Activated B cell treated with CpG ODN at 0.5 μM for 24 hours (primary cell): ENCODE measurements around the gene C3orf20. TPM values are rescaled to one million over a fixed set of nuclear protein-coding genes. Genes with fewer than 3 reads are reported as not detected.

Experiments
- ATAC-seq: fragments of 200-7000 bp; cut with Tn5 transposase; one replicate; pipeline ENCODE4 v1.10.0; 2021; ENCODE audit warnings: low read depth, mild to moderate bottlenecking, moderate library complexity
- CTCF ChIA-PET: fragments of 350-600 bp; sonication (Branson Sonifier 250); formaldehyde crosslinking; loops from one replicate; lab custom pipeline; 2021; ENCODE audit warnings: antibody characterized with exemption; lab: Charles Lee
- POLR2A ChIA-PET: fragments of 350-600 bp; sonication (Branson Sonifier 250); formaldehyde crosslinking; loops from one replicate; lab custom pipeline; 2021; ENCODE audit warnings: antibody characterized with exemption; lab: Charles Lee
- DNase-seq: peaks from one replicate; pipeline ENCODE4 v3.0.0; 2022
- H3K27ac Mint-ChIP-seq: one replicate; pipeline ENCODE4 v1.8.0; 2020; ENCODE audit warnings: mixed read lengths
- H3K27me3 Mint-ChIP-seq: one replicate; pipeline ENCODE4 v1.8.0; 2021; ENCODE audit warnings: mixed read lengths
- H3K36me3 Mint-ChIP-seq: one replicate; pipeline ENCODE4 v1.8.0; 2021; ENCODE audit warnings: low read depth, mixed read lengths
- H3K4me1 Mint-ChIP-seq: one replicate; pipeline ENCODE4 v1.8.0; 2021; ENCODE audit warnings: mixed read lengths
- H3K4me3 Mint-ChIP-seq: one replicate; pipeline ENCODE4 v1.8.0; 2020; ENCODE audit warnings: mild to moderate bottlenecking, mixed read lengths
- H3K9me3 Mint-ChIP-seq: one replicate; pipeline ENCODE4 v1.8.0; 2020; ENCODE audit warnings: mixed read lengths
- intact Hi-C: fragments of 100-400 bp; cut with micrococcal nuclease; formaldehyde crosslinking; loops from one replicate; pipeline ENCODE4 v1.15.1; 2024
- total RNA-seq: library from RNA; stranded (reverse); gene quantifications from 2 replicates; pipeline ENCODE4 v1.2.3, GENCODE V29; 2022
- TF ChIP-seq, protein P1 (sequence below): fragments of 200-600 bp; IDR thresholded peaks from one replicate; pipeline ENCODE4 v1.8.0; 2022; ENCODE audit warnings: antibody characterized with exemption, mild to moderate bottlenecking

The C3orf20 gene
- total RNA-seq, 1 donor from 2014 or later, result 0.16 TPM

GRCh38 chr3:14819671-14820070 is 144.7 kb downstream of the C3orf20 start:
- CTCF ChIA-PET, result no interaction called here
- TF ChIP-seq, protein P1, sequence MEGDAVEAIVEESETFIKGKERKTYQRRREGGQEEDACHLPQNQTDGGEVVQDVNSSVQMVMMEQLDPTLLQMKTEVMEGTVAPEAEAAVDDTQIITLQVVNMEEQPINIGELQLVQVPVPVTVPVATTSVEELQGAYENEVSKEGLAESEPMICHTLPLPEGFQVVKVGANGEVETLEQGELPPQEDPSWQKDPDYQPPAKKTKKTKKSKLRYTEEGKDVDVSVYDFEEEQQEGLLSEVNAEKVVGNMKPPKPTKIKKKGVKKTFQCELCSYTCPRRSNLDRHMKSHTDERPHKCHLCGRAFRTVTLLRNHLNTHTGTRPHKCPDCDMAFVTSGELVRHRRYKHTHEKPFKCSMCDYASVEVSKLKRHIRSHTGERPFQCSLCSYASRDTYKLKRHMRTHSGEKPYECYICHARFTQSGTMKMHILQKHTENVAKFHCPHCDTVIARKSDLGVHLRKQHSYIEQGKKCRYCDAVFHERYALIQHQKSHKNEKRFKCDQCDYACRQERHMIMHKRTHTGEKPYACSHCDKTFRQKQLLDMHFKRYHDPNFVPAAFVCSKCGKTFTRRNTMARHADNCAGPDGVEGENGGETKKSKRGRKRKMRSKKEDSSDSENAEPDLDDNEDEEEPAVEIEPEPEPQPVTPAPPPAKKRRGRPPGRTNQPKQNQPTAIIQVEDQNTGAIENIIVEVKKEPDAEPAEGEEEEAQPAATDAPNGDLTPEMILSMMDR, result no peak
- Mint-ChIP-seq H3K4me1 (no peaks in the 10 kb centered on the region), H3K27ac (no peak overlapping the region), H3K27me3 (peaks cover 16% of the 10 kb centered on the region), H3K4me3 (no peak overlapping the region), H3K36me3 (no peaks in the 10 kb centered on the region), H3K9me3 (no peaks in the 10 kb centered on the region)
- ATAC-seq (no peak), DNase-seq (no peak)
- POLR2A ChIA-PET, result no interaction called here
- intact Hi-C loops, result no loop called here

GRCh38 chr3:14820156-14820555 is 145.2 kb downstream of the C3orf20 start:
- no peaks in the 10 kb centered on the region for H3K36me3 Mint-ChIP-seq
- TF ChIP-seq, protein P1, result no peak
- POLR2A ChIA-PET, result no interaction called here
- no peak for ATAC-seq
- H3K27ac Mint-ChIP-seq, result no peak overlapping the region
- H3K4me3 Mint-ChIP-seq, result no peak overlapping the region
- peaks cover 11% of the 10 kb centered on the region for H3K27me3 Mint-ChIP-seq
- no peaks in the 10 kb centered on the region for H3K4me1 Mint-ChIP-seq
- CTCF ChIA-PET, result no interaction called here
- intact Hi-C loops, result no loop called here
- H3K9me3 Mint-ChIP-seq, result no peaks in the 10 kb centered on the region
- no peak for DNase-seq

- ATAC-seq (no peak), DNase-seq (no peak)
- Mint-ChIP-seq H3K27me3 (peaks cover 14% of the 10 kb centered on the region), H3K36me3 (no peaks in the 10 kb centered on the region), H3K9me3 (no peaks in the 10 kb centered on the region), H3K4me1 (no peaks in the 10 kb centered on the region), H3K27ac (no peak overlapping the region), H3K4me3 (no peak overlapping the region)
- intact Hi-C loops, result no loop called here
- POLR2A ChIA-PET, result no interaction called here
- CTCF ChIA-PET, result no interaction called here
- TF ChIP-seq, protein P1, result no peak
These were observed 146.2 kb downstream of the C3orf20 start for GRCh38 chr3:14821151-14821550.

DNA sequence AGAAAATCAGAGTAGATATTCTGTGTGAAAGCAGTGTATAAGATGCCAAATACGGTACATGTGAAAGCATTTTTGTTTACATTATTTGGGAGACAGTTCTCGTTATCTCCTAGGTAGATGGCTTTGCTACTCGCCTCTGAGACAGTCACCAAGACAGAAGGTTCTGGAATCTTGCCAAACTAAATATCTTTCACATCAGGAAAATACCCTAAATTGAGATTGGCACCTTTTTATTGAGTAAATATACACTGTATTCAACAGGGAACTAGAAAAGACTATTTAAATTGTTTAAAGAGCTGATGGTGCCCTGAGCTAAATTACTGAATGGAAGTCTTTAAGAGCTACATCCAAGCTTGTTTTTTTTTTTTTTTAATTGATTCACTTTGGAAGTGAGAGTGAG is 147.2 kb downstream of the C3orf20 start:
- ChIA-PET POLR2A (no interaction called here), CTCF (no interaction called here)
- ATAC-seq (no peak), DNase-seq (no peak)
- intact Hi-C loops, result no loop called here
- Mint-ChIP-seq H3K27me3 (peaks cover 15% of the 10 kb centered on the region), H3K4me3 (no peak overlapping the region), H3K9me3 (no peaks in the 10 kb centered on the region), H3K4me1 (no peaks in the 10 kb centered on the region), H3K36me3 (no peaks in the 10 kb centered on the region), H3K27ac (no peak overlapping the region)
- TF ChIP-seq, protein P1, result no peak

Other genes starting within 250 kb of the C3orf20 start
- gene GRIP2, start 134.8 kb upstream of the C3orf20 start, total RNA-seq, result not detected in 2 replicates
- 30.2 and 32.4 TPM in 2 replicates for gene CCDC174, start 23.4 kb upstream of the C3orf20 start, total RNA-seq
- gene FGD5, start 143.8 kb downstream of the C3orf20 start, total RNA-seq, result not detected in 2 replicates